SU-DHL-6 (cell line): ENCODE data around the gene TUBA4B.

Experiments
- CTCF ChIP-seq: fragments of 200-600 bp; sonication (generic); IDR thresholded peaks from one replicate; pipeline ENCODE4 v1.5.1; 2017; ENCODE audit warnings: antibody characterized with exemption, mild to moderate bottlenecking, low read length, moderate library complexity; ENCODE audit not compliant: insufficient read depth, poor library complexity, severe bottlenecking
- EZH2phosphoT487 ChIP-seq: fragments of 200-600 bp; sonication (generic), shearing (Covaris generic); conservative IDR thresholded peaks from 2 replicates; pipeline ENCODE4 v1.6.1; 2018; ENCODE audit warnings: mild to moderate bottlenecking, antibody characterized with exemption, low read length, moderate library complexity, mixed read lengths

- TF ChIP-seq CTCF, result no peak
- TF ChIP-seq EZH2phosphoT487, result no peak
Observed at GRCh38 chr2:219269362-219270054, 16.5 kb downstream of the TUBA4B start.
